ENCODE measurements around the gene KRTAP12-4.
A peak's percentile ranks its signal among the peaks of the same experiment; 100 is the strongest.
"Not testable (repeated sequence)": the region's sequence is repeated elsewhere in the genome, so short reads cannot be mapped to it uniquely, and the experiment has no call there.

Gene KRTAP12-4

GRCh38 chr21:44632067-44632466, 22.4 kb downstream of the KRTAP12-4 start:
- no peak for DNase-seq (ENCODE audit: low read depth in 3 of 3)

GRCh38 chr21:44630440-44630839, 24.0 kb downstream of the KRTAP12-4 start:
- DNase-seq (ENCODE audit: low read depth in 3 of 3), result no peak

- DNase-seq (ENCODE audit: low read depth in 3 of 3), result no peak
Measured at GRCh38 chr21:44628707-44629391, 25.6 kb downstream of the KRTAP12-4 start.

GRCh38 chr21:44627831-44628233, 26.6 kb downstream of the KRTAP12-4 start:
- DNase-seq (ENCODE audit: low read depth in 3 of 3), result not testable (repeated sequence)

- not testable (repeated sequence) for DNase-seq (ENCODE audit: low read depth in 3 of 3)
Measured at GRCh38 chr21:44627181-44627822, 27.2 kb downstream of the KRTAP12-4 start.

- no peak for DNase-seq (ENCODE audit: low read depth in 3 of 3)
Measured at GRCh38 chr21:44626673-44627143, 27.8 kb downstream of the KRTAP12-4 start, which contains the start of gene KRTAP10-9. TSS of gene KRTAP10-9 (plus strand) at chr21:44627093. CDS start at chr21:44627172, 79 bp downstream.

GRCh38 chr21:44626262-44626661, 28.2 kb downstream of the KRTAP12-4 start:
- no peak for DNase-seq (ENCODE audit: low read depth in 3 of 3)

- DNase-seq (ENCODE audit: low read depth in 3 of 3), result no peak
Measured at GRCh38 chr21:44625756-44626155, 28.7 kb downstream of the KRTAP12-4 start.

- no peak for DNase-seq (ENCODE audit: low read depth in 3 of 3)
Measured at GRCh38 chr21:44623575-44623974, 30.9 kb downstream of the KRTAP12-4 start.

- no peak for DNase-seq (ENCODE audit: low read depth in 3 of 3)
Measured at GRCh38 chr21:44619886-44620285, 34.6 kb downstream of the KRTAP12-4 start.

- peak; percentile 21 to 34 (median 21) for DNase-seq (ENCODE audit: low read depth in 3 of 3)
Measured at GRCh38 chr21:44618909-44619308, 35.5 kb downstream of the KRTAP12-4 start.

- no peak for DNase-seq (ENCODE audit: low read depth in 3 of 3)
Measured at GRCh38 chr21:44618504-44618903, 36.0 kb downstream of the KRTAP12-4 start.

- DNase-seq (ENCODE audit: low read depth in 3 of 3), result no peak
Measured at GRCh38 chr21:44617071-44617501, 37.4 kb downstream of the KRTAP12-4 start.

- no peak for DNase-seq (ENCODE audit: low read depth in 3 of 3)
Measured at GRCh38 chr21:44616591-44616926, 37.9 kb downstream of the KRTAP12-4 start.

- no peak for DNase-seq (ENCODE audit: low read depth in 3 of 3)
Measured at GRCh38 chr21:44615911-44616590, 38.4 kb downstream of the KRTAP12-4 start.

- no peak for DNase-seq (ENCODE audit: low read depth in 3 of 3)
Measured at GRCh38 chr21:44615466-44615865, 39.0 kb downstream of the KRTAP12-4 start.

- no peak for DNase-seq (ENCODE audit: low read depth in 3 of 3)
Measured at GRCh38 chr21:44614961-44615391, 39.5 kb downstream of the KRTAP12-4 start.

GRCh38 chr21:44614161-44614631, 40.3 kb downstream of the KRTAP12-4 start:
- no peak for DNase-seq (ENCODE audit: low read depth in 3 of 3)

- no peak for DNase-seq (ENCODE audit: low read depth in 3 of 3)
Measured at GRCh38 chr21:44613386-44614155, 40.9 kb downstream of the KRTAP12-4 start.

GRCh38 chr21:44612669-44613229, 41.7 kb downstream of the KRTAP12-4 start:
- DNase-seq (ENCODE audit: low read depth in 3 of 3), result no peak

- no peak for DNase-seq (ENCODE audit: low read depth in 3 of 3)
Measured at GRCh38 chr21:44612029-44612486, 42.4 kb downstream of the KRTAP12-4 start, which contains the start of gene KRTAP10-8. TSS of gene KRTAP10-8 (plus strand) at chr21:44612079. CDS start at chr21:44612101, 22 bp downstream.
